Suprapubic skin (tissue), 4 donors: Measurements from ENCODE around the gene GNG5. TPM values are rescaled to one million over a fixed set of nuclear protein-coding genes. Genes with fewer than 3 reads are reported as not detected.
"Not testable (repeated sequence)": the region's sequence is repeated elsewhere in the genome, so short reads cannot be mapped to it uniquely, and the experiment has no call there.

Source experiments
- DNase-seq, 2 donors: peaks; one replicate each; pipeline ENCODE4 v3.0.0-alpha.2; 2019; ENCODE audit warnings: low spot score in 2 of 2
- H3K27ac ChIP-seq: fragments of 200-600 bp; sonication (generic); one replicate; pipeline ENCODE4 v1.5.1; 2019
- H3K27me3 ChIP-seq: fragments of 200-600 bp; sonication (generic); one replicate; pipeline ENCODE4 v1.5.1; 2019
- H3K36me3 ChIP-seq: fragments of 200-600 bp; sonication (generic); one replicate; pipeline ENCODE4 v1.5.1; 2019
- H3K4me1 ChIP-seq: fragments of 200-600 bp; sonication (generic); one replicate; pipeline ENCODE4 v1.5.1; 2019
- H3K4me3 ChIP-seq: fragments of 200-600 bp; sonication (generic); one replicate; pipeline ENCODE4 v1.5.1; 2019; ENCODE audit warnings: mild to moderate bottlenecking
- H3K9me3 ChIP-seq: fragments of 200-600 bp; sonication (generic); one replicate; pipeline ENCODE4 v1.5.1; 2019
- EP300 ChIP-seq: sonication (generic); formaldehyde crosslinking; IDR thresholded peaks from one replicate; pipeline ENCODE4 v1.6.1; 2017; ENCODE audit warnings: antibody characterized with exemption
- POLR2A ChIP-seq, 2 donors: fragments of 450-650 bp; IDR thresholded peaks; one replicate each; pipeline ENCODE4 v1.6.1; 2017; ENCODE audit warnings: antibody characterized with exemption in 2 of 2, mild to moderate bottlenecking in 2 of 2, moderate library complexity in 2 of 2
- POLR2AphosphoS5 ChIP-seq, 3 donors: sonication (generic); formaldehyde crosslinking; IDR thresholded peaks; one replicate each; pipeline ENCODE4 v1.6.1; 2017; ENCODE audit warnings: antibody characterized with exemption in 3 of 3
- WGBS: methylation state at CpG from one replicate; pipeline ENCODE4 v1.1.5; 2018; 5-methylcytosine and 5-hydroxymethylcytosine counted together
- total RNA-seq, 4 donors: library from RNA; depleted of rRNA; stranded (reverse); fragments of >200 nt; gene quantifications; one replicate each; pipeline ENCODE4 v1.1.0, GENCODE V29; 2016
- TF ChIP-seq, protein P1 (sequence below), 2 donors: fragments of 200-600 bp in 1 of 2; fragments of 450-650 bp in 1 of 2; sonication (generic) in 1 of 2; IDR thresholded peaks; one replicate each; pipeline ENCODE4 v1.5.1; 2016 to 2019; ENCODE audit warnings: antibody characterized with exemption in 2 of 2, mild to moderate bottlenecking in 1 of 2, moderate library complexity in 1 of 2

The GNG5 gene
- total RNA-seq, 4 donors from 2014 or later: 81.0 to 113 (median 88.2) TPM

GRCh38 chr1:84509029-84509428, 2.6 kb upstream of the GNG5 start:
- Histone ChIP-seq H3K9me3 (peaks cover 7% of the 10 kb centered on the region), H3K27ac (no peak overlapping the region), H3K4me3 (no peak overlapping the region), H3K4me1 (peaks cover 14% of the 10 kb centered on the region), H3K27me3 (no peaks in the 10 kb centered on the region), H3K36me3 (no peaks in the 10 kb centered on the region)
- 95% methylated on average over 4 of the region's 4 CpGs for WGBS
- TF ChIP-seq POLR2A (IDR thresholded peaks at IDR 0.05) (no peak), POLR2AphosphoS5 (IDR thresholded peaks at IDR 0.05) (no peak), EP300 (no peak)
- TF ChIP-seq, protein P1, sequence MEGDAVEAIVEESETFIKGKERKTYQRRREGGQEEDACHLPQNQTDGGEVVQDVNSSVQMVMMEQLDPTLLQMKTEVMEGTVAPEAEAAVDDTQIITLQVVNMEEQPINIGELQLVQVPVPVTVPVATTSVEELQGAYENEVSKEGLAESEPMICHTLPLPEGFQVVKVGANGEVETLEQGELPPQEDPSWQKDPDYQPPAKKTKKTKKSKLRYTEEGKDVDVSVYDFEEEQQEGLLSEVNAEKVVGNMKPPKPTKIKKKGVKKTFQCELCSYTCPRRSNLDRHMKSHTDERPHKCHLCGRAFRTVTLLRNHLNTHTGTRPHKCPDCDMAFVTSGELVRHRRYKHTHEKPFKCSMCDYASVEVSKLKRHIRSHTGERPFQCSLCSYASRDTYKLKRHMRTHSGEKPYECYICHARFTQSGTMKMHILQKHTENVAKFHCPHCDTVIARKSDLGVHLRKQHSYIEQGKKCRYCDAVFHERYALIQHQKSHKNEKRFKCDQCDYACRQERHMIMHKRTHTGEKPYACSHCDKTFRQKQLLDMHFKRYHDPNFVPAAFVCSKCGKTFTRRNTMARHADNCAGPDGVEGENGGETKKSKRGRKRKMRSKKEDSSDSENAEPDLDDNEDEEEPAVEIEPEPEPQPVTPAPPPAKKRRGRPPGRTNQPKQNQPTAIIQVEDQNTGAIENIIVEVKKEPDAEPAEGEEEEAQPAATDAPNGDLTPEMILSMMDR (IDR thresholded peaks at IDR 0.05): no peak
- no peak for DNase-seq

GRCh38 chr1:84508510-84508909, 2.1 kb upstream of the GNG5 start:
- Histone ChIP-seq H3K4me3 (no peak overlapping the region), H3K4me1 (peaks cover 20% of the 10 kb centered on the region), H3K27ac (no peak overlapping the region), H3K9me3 (peaks cover 7% of the 10 kb centered on the region), H3K27me3 (no peaks in the 10 kb centered on the region), H3K36me3 (no peaks in the 10 kb centered on the region)
- 94% methylated on average over 1 of the region's 1 CpG for WGBS
- DNase-seq: no peak
- TF ChIP-seq, protein P1 (IDR thresholded peaks at IDR 0.05): no peak
- no peak for TF ChIP-seq EP300
- no peak for TF ChIP-seq POLR2A (IDR thresholded peaks at IDR 0.05)
- no peak for TF ChIP-seq POLR2AphosphoS5 (IDR thresholded peaks at IDR 0.05)

DNA sequence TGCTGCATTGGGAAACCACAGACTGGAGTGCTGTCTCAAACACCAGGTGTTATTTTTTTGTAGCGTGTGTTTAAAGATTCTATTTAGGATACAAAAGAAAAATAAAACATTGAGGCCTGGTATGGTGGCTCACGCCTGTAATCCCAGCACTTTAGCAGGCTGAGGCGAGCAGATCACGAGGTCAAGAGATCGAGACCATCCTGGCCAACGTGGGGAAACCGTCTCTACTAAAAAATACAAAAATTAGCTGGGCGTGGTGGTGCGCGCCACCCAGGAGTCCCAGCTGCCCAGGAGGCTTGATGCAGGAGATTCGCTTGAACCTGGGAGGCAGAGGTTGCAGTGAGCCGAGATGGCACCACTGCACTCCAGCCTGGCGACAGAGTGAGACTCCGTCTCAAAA, 1.5 kb upstream of the GNG5 start:
- not testable (repeated sequence) for H3K27ac ChIP-seq, DNase-seq, H3K27me3 ChIP-seq, H3K36me3 ChIP-seq, H3K9me3 ChIP-seq, H3K4me3 ChIP-seq
- WGBS: 91% methylated on average over 14 of the region's 14 CpGs
- H3K4me1 ChIP-seq: peaks cover 26% of the 10 kb centered on the region

GRCh38 chr1:84506729-84507453, 510 bp upstream of the GNG5 start:
- WGBS: 20% methylated on average over 22 of the region's 26 CpGs
- H3K27me3 ChIP-seq: no peaks in the 10 kb centered on the region
- no peak for DNase-seq

DNA sequence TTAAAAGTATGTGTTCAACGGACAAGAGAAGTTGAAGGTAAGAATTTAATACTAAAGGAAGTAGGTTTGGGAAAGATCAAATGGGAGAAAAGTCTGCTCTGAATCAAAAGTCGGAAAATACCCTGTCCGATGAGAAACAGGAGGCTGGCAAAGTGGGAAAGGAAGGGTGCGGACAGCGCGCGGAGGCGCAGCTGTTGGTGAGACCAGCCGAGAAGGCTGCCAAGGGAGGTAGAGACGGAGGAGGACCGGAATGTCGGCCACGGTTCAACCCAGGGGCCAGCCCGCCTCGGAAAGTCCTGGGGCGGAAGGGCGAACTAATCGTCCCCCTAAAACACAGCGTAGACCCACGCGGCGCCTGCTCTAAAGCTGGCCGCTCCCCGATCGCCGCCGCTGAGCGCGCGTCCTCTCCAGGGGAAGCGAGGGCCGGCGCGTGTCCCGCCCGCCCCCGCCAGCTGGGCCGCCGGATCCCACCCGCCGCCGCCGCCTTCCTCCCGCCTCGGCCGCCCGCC, 834 bp downstream of the GNG5 start:
- Histone ChIP-seq H3K36me3 (no peaks in the 10 kb centered on the region), H3K4me3 (peak overlapping the region; percentile 88), H3K9me3 (peaks cover 7% of the 10 kb centered on the region), H3K27me3 (no peaks in the 10 kb centered on the region), H3K27ac (peak overlapping the region; percentile 98), H3K4me1 (peaks cover 44% of the 10 kb centered on the region)
- under 1% methylated on average over 21 of the region's 47 CpGs for WGBS
- TF ChIP-seq POLR2AphosphoS5 (IDR thresholded peaks at IDR 0.05) (peak in 2 of 3 donors; percentile 7 to 44), POLR2A (IDR thresholded peaks at IDR 0.05) (no peak)
- DNase-seq: peak in 1 of 2 donors; percentile 85

More at GRCh38 chr1:84506729-84507453, 510 bp upstream of the GNG5 start:
- Histone ChIP-seq H3K4me1 (peaks cover 33% of the 10 kb centered on the region), H3K36me3 (no peaks in the 10 kb centered on the region), H3K27ac (peak overlapping the region; percentile 98), H3K4me3 (peak overlapping the region; percentile 88), H3K9me3 (peaks cover 7% of the 10 kb centered on the region)
- no peak for TF ChIP-seq POLR2AphosphoS5 (IDR thresholded peaks at IDR 0.05)
- TF ChIP-seq, protein P1 (IDR thresholded peaks at IDR 0.05): no peak
- no peak for TF ChIP-seq EP300
- no peak for TF ChIP-seq POLR2A (IDR thresholded peaks at IDR 0.05)

DNA sequence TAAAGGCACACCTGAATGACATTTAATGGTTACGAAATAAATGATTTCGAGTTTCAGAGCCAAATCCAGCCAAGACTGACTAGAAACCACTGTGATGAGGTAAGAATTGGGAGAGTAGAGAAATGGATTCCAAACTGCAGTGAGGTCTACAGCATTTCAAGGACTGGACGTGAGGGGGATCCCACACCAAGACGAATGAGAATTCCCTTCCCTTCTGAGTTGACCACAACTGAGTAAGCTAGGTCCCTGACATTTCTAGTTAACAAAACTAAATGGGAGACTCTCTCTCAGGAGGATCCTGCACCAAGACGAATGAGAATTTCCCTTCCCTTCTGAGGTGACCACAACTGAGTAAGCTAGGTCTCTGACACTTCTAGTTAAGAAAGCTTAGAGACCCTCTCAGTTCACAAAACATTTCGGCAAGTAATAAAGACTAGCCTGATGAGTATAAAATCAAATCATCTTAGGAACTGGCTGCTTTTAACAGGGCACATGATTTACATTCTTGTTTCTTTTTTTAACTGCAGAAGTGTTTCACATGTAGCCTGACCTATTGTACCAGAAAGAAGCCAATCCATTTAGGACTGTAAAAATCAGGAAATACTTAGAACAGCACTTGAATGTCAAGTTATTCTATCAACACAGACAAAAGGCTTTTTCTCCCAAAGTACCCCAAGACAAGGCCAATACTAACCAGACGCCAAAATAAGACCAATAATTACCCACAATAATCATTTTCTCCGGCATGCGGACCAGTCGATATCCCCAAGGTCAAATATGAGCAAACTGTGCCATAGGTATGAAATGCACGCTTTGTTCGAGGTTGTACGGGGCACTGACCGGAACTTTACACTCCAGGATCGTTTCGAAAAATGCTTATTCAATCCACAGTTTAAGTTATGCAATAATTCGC, 1.5 kb downstream of the GNG5 start:
- 4% methylated on average over 17 of the region's 17 CpGs for WGBS
- TF ChIP-seq POLR2AphosphoS5 (IDR thresholded peaks at IDR 0.05) (no peak), POLR2A (IDR thresholded peaks at IDR 0.05) (no peak), EP300 (no peak)
- TF ChIP-seq, protein P1 (IDR thresholded peaks at IDR 0.05): no peak
- DNase-seq: no peak
- Histone ChIP-seq H3K9me3 (peaks cover 6% of the 10 kb centered on the region), H3K36me3 (peaks cover 6% of the 10 kb centered on the region), H3K27ac (peak overlapping the region; percentile 98), H3K27me3 (no peaks in the 10 kb centered on the region), H3K4me3 (peak overlapping the region; percentile 88), H3K4me1 (peaks cover 51% of the 10 kb centered on the region)
